22Rv1 (cell line): ENCODE measurements around the gene LSM11.

Experiments
- ZFX ChIP-seq: fragments of 450-650 bp; IDR thresholded peaks from 2 replicates; pipeline ENCODE4 v1.6.1; 2017; ENCODE audit warnings: antibody characterized with exemption, borderline replicate concordance
- TF ChIP-seq, protein P1 (sequence below): fragments of 450-650 bp; IDR thresholded peaks from 2 replicates; pipeline ENCODE4 v1.5.1; 2017; ENCODE audit warnings: mild to moderate bottlenecking

DNA sequence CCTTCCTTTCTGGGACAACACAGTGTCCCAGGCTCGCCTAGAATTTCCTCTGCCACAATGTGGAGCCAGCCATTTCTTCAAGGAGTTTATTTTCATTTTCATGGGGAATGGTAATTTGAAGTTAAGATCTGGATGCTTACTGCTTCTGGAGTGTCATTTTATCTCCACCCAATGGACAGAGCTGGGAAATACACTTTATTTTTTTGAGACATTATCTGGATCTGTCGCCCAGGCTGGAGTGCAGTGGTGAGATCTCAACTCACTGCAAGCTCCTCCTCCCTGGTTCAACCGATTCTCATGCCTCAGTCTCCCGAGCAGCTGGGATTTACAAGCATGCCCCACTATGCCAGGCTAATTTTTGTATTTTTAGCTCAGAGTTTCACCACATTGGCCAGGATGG lies 25.0 kb upstream of the LSM11 start:
- TF ChIP-seq, protein P1, sequence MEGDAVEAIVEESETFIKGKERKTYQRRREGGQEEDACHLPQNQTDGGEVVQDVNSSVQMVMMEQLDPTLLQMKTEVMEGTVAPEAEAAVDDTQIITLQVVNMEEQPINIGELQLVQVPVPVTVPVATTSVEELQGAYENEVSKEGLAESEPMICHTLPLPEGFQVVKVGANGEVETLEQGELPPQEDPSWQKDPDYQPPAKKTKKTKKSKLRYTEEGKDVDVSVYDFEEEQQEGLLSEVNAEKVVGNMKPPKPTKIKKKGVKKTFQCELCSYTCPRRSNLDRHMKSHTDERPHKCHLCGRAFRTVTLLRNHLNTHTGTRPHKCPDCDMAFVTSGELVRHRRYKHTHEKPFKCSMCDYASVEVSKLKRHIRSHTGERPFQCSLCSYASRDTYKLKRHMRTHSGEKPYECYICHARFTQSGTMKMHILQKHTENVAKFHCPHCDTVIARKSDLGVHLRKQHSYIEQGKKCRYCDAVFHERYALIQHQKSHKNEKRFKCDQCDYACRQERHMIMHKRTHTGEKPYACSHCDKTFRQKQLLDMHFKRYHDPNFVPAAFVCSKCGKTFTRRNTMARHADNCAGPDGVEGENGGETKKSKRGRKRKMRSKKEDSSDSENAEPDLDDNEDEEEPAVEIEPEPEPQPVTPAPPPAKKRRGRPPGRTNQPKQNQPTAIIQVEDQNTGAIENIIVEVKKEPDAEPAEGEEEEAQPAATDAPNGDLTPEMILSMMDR, result peak; percentile 63
- TF ChIP-seq ZFX, result no peak
